Measurements from ENCODE around the gene SOX10.

- TF ChIP-seq POLR2A (IDR thresholded peaks at IDR 0.05), result no peak
- TF ChIP-seq CTCF (IDR thresholded peaks at IDR 0.05), result no peak
These were observed 43.5 kb downstream of the SOX10 start for GRCh38 chr22:37940698-37941376.
